ENCODE data around the gene CES3.

GRCh38 chr16:66983033-66983432 is 22.0 kb downstream of the CES3 start:
- TF ChIP-seq MYC (IDR thresholded peaks at IDR 0.05; ENCODE audit: borderline replicate concordance, low read length) (no peak), POLR2A (IDR thresholded peaks at IDR 0.05; ENCODE audit: low read length) (no peak), E2F6 (IDR thresholded peaks at IDR 0.05; ENCODE audit: borderline replicate concordance, low read depth) (no peak), CTCF (IDR thresholded peaks at IDR 0.05) (no peak), JUNB (IDR thresholded peaks at IDR 0.05) (no peak), CEBPB (IDR thresholded peaks at IDR 0.05) (no peak)
